Sigmoid colon (tissue), 4 donors: Measurements from ENCODE around the gene HDHD2.

Experiments used
- CTCF ChIP-seq, 4 experiments: fragments of 450-650 bp in 3 of 4; fragments of 200-600 bp in 1 of 4; IDR thresholded peaks; one replicate each; pipeline ENCODE4 v1.5.1; 2016 to 2019; ENCODE audit warnings: antibody characterized with exemption in 4 of 4, mild to moderate bottlenecking in 3 of 4, moderate library complexity in 2 of 4
- POLR2AphosphoS5 ChIP-seq, 4 donors: sonication (generic); formaldehyde crosslinking; IDR thresholded peaks; one replicate each; pipeline ENCODE4 v1.6.1; 2017; ENCODE audit warnings: antibody characterized with exemption in 4 of 4

DNA sequence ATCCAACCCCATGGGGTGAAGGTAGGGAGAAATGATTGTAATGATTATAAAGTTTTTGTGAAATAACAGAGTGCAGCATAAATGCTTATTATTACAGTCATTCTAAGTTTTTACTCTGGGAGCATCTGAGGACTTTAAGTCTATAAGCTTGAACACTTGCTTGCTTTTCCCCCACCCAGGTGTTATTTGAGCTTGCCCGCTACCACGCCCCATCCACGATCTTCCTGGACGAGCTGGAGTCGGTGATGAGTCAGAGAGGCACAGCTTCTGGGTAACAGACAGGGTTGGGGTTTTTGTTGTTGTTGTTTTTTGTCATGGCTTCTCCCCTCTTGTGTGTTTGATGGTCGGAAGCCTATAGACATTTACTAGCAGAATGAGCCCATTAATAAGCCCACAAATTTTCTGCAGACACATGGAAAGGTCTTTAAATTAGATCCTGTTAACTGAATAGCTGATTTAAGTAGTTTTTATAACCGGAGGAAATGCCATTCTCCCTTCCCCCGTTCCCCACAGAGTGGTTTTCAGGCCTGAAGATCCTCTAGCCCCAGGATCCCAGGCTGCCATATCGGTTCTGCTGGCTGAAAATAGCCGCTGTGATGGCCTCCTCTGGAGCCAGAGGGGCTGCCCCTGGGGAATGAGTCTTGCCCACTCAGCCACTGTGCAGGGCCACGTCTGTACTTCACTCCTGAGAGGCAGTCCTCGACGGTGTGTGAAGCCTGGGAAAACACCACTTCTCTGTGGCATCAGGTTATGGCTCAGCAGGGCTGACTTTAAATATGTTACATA, 75.0 kb downstream of the HDHD2 start:
- TF ChIP-seq CTCF (IDR thresholded peaks at IDR 0.05) (no peak), POLR2AphosphoS5 (IDR thresholded peaks at IDR 0.05) (no peak)
